NOMO-1 treated with DMSO at 0.1 percent for 48 hours (cell line): ENCODE data around the gene HNRNPA0.

Experiments
- DNase-seq: peaks from one replicate; lab custom pipeline; 2025; ENCODE audit not compliant: unreplicated experiment; lab: John Stamatoyannopoulos, UW

Gene HNRNPA0

GRCh38 chr5:137728048-137728447, 26.1 kb downstream of the HNRNPA0 start:
- no peak for DNase-seq

GRCh38 chr5:137727623-137728022, 26.5 kb downstream of the HNRNPA0 start:
- no peak for DNase-seq

- DNase-seq: no peak
Measured at GRCh38 chr5:137724251-137724650, 29.9 kb downstream of the HNRNPA0 start.

GRCh38 chr5:137718611-137719010, 35.6 kb downstream of the HNRNPA0 start:
- DNase-seq: no peak

- DNase-seq: no peak
Measured at GRCh38 chr5:137716337-137716736, 37.8 kb downstream of the HNRNPA0 start.

- DNase-seq: no peak
Measured at GRCh38 chr5:137715456-137715855, 38.7 kb downstream of the HNRNPA0 start.

GRCh38 chr5:137714946-137715345, 39.2 kb downstream of the HNRNPA0 start:
- DNase-seq: peak; percentile 10

- no peak for DNase-seq
Measured at GRCh38 chr5:137714494-137714893, 39.7 kb downstream of the HNRNPA0 start.

- no peak for DNase-seq
Measured at GRCh38 chr5:137712139-137712667, 42.0 kb downstream of the HNRNPA0 start.

- no peak for DNase-seq
Measured at GRCh38 chr5:137710086-137710485, 44.1 kb downstream of the HNRNPA0 start.

- DNase-seq: no peak
Measured at GRCh38 chr5:137708796-137709559, 45.2 kb downstream of the HNRNPA0 start.

- no peak for DNase-seq
Measured at GRCh38 chr5:137708062-137708461, 46.1 kb downstream of the HNRNPA0 start.

- DNase-seq: no peak
Measured at GRCh38 chr5:137706841-137707240, 47.3 kb downstream of the HNRNPA0 start.

GRCh38 chr5:137705106-137705505, 49.1 kb downstream of the HNRNPA0 start:
- no peak for DNase-seq

- no peak for DNase-seq
Measured at GRCh38 chr5:137703565-137703964, 50.6 kb downstream of the HNRNPA0 start.

GRCh38 chr5:137700282-137700680, 53.9 kb downstream of the HNRNPA0 start:
- DNase-seq: no peak

GRCh38 chr5:137699336-137700281, 54.6 kb downstream of the HNRNPA0 start:
- DNase-seq: no peak

GRCh38 chr5:137696481-137696880, 57.7 kb downstream of the HNRNPA0 start:
- no peak for DNase-seq

- DNase-seq: peak; percentile 54
Measured at GRCh38 chr5:137695651-137696428, 58.3 kb downstream of the HNRNPA0 start.
